Keratinocyte (primary cell): ENCODE data around the gene SIGLEC14. TPM values are rescaled to one million over a fixed set of nuclear protein-coding genes. Genes with fewer than 3 reads are reported as not detected.

Experiments
- DNase-seq: peaks from one replicate; pipeline ENCODE4 v3.0.0-alpha.2; 2011; ENCODE audit warnings: low read depth, missing footprints, low spot score
- FAIRE-seq: peaks from 2 replicates; lab custom pipeline; 2011; peaks lifted over from hg19 to GRCh38; lab: Jason Lieb, UNC
- H2AFZ ChIP-seq: 2 replicates; pipeline ENCODE4 v1.6.0; 2012; ENCODE audit warnings: low read length, control low read depth, inconsistent platforms; ENCODE audit not compliant: control insufficient read depth
- H3K27ac ChIP-seq: 2 replicates; pipeline ENCODE4 v1.5.1; 2011; ENCODE audit warnings: low read length; ENCODE audit not compliant: control insufficient read depth, insufficient read depth
- H3K27me3 ChIP-seq: 3 replicates; pipeline ENCODE4 v1.6.0; 2011; ENCODE audit warnings: low read length; ENCODE audit not compliant: control insufficient read depth, insufficient read depth; ENCODE audit errors: extremely low read depth
- H3K36me3 ChIP-seq, 2 experiments: 2 replicates in 1 of 2; 3 replicates in 1 of 2; pipeline ENCODE4 v1.5.1; 2011; ENCODE audit warnings: low read length in 2 of 2, mild to moderate bottlenecking in 1 of 2; ENCODE audit not compliant: control insufficient read depth in 2 of 2, insufficient read depth in 2 of 2; ENCODE audit errors: extremely low read depth in 1 of 2
- H3K4me1 ChIP-seq: 3 replicates; pipeline ENCODE4 v1.5.1; 2011; ENCODE audit warnings: low read length; ENCODE audit not compliant: control insufficient read depth, insufficient read depth; ENCODE audit errors: extremely low read depth
- H3K4me2 ChIP-seq: 3 replicates; pipeline ENCODE4 v1.6.0; 2011; ENCODE audit warnings: low read depth, low read length; ENCODE audit not compliant: control insufficient read depth, insufficient read depth; ENCODE audit errors: extremely low read depth
- H3K4me3 ChIP-seq, 3 experiments: fragments of 200-600 bp in 1 of 3; sonication (generic) in 1 of 3; 2 replicates in 2 of 3; 3 replicates in 1 of 3; pipeline ENCODE4 v1.5.1; 2011 to 2016; ENCODE audit warnings: low read length in 3 of 3, mild to moderate bottlenecking in 3 of 3, control low read depth in 2 of 3, inconsistent platforms in 1 of 3, low read depth in 1 of 3, mixed read lengths in 1 of 3, mixed run types in 1 of 3, moderate library complexity in 1 of 3; ENCODE audit not compliant: control insufficient read depth in 2 of 3, insufficient read depth in 2 of 3; ENCODE audit errors: extremely low read depth in 1 of 3
- H3K79me2 ChIP-seq: 2 replicates; pipeline ENCODE4 v1.6.0; 2012; ENCODE audit warnings: low read length; ENCODE audit not compliant: control insufficient read depth, insufficient read depth
- H3K9ac ChIP-seq: 3 replicates; pipeline ENCODE4 v1.6.0; 2011; ENCODE audit warnings: low read length; ENCODE audit not compliant: control insufficient read depth, insufficient read depth; ENCODE audit errors: extremely low read depth
- H3K9me1 ChIP-seq: 3 replicates; pipeline ENCODE4 v1.6.0; 2011; ENCODE audit warnings: low read length; ENCODE audit not compliant: control insufficient read depth, insufficient read depth; ENCODE audit errors: extremely low read depth
- H3K9me3 ChIP-seq: 2 replicates; pipeline ENCODE4 v1.5.1; 2012; ENCODE audit warnings: low read depth, low read length; ENCODE audit not compliant: control insufficient read depth
- H4K20me1 ChIP-seq: 3 replicates; pipeline ENCODE4 v1.6.0; 2011; ENCODE audit warnings: low read length; ENCODE audit not compliant: control insufficient read depth, insufficient read depth; ENCODE audit errors: extremely low read depth
- EZH2 ChIP-seq: IDR thresholded peaks from one replicate; pipeline ENCODE4 v1.6.1; 2012; ENCODE audit warnings: inconsistent platforms, mild to moderate bottlenecking, low read length, moderate library complexity
- dilution Hi-C: fragments of 300-500 bp; cut with MboI; formaldehyde crosslinking; loops from one replicate; pipeline ENCODE4 v1.7.0; 2020; ENCODE audit warnings: low sequenced_read_pairs; ENCODE audit not compliant: extremely low pct_ligation_motif_present
- polyA plus RNA-seq, 5 experiments: library from polyadenylated mRNA; depleted of rRNA in 3 of 5; stranded (reverse) in 3 of 5; stranded (forward) in 1 of 5; unstranded in 1 of 5; fragments of >200 nt; gene quantifications; 1 replicate in 1 of 5; 2 replicates in 3 of 5; 3 replicates in 1 of 5; pipeline versions ENCODE4 v1.2.1 to v1.2.3, GENCODE V29; 2011 to 2012; ENCODE audit warnings: missing spikeins in 2 of 5, low read depth in 1 of 5, low replicate concordance in 1 of 5
- TF ChIP-seq, protein P1 (sequence below), 3 experiments: IDR thresholded peaks in 1 of 3; conservative IDR thresholded peaks in 1 of 3; optimal IDR thresholded peaks in 1 of 3; 2 replicates in 2 of 3; 3 replicates in 1 of 3; pipeline versions ENCODE3 to v1.5.1; 2011; ENCODE audit warnings: low read length in 3 of 3, mild to moderate bottlenecking in 3 of 3, moderate library complexity in 2 of 3, control low read depth in 1 of 3, inconsistent platforms in 1 of 3; ENCODE audit not compliant: insufficient read depth in 2 of 3; ENCODE audit errors: extremely low read depth in 1 of 3

SIGLEC14 gene
- polyA plus RNA-seq, 1 donor (not counting 4 experiments of a cell fraction or from before 2014, with no cell fraction given): not detected

DNA sequence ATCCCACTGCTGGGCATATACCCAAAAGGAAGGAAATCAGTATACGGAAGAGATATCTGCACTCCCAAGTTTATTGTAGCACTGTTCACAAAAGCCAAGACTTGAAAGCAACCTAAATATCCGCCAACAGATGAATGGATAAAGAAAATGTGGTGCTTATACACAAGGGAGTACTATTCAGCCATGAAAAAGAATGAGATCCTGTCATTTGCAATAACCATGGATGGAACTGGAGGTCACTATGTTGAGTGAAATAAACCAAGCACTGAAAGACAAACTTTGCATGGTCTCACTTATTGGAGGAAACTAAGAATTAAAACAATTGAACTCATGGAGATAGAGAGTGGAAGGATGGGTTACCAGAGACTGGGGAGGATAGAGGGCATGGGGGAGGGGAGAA is 6.5 kb upstream of the SIGLEC14 start:
- FAIRE-seq: no peak
- Histone ChIP-seq H3K4me1 (no peaks in the 10 kb centered on the region), H3K36me3 (no peaks in the 10 kb centered on the region), H3K9me3 (no peaks in the 10 kb centered on the region), H2AFZ (no peak overlapping the region), H3K27ac (no peak overlapping the region), H3K79me2 (no peaks in the 10 kb centered on the region), H3K27me3 (no peaks in the 10 kb centered on the region), H4K20me1 (no peaks in the 10 kb centered on the region), H3K4me2 (no peak overlapping the region), H3K4me3 (no peak overlapping the region), H3K9ac (no peak overlapping the region), H3K9me1 (no peaks in the 10 kb centered on the region)
- TF ChIP-seq EZH2: no peak
- TF ChIP-seq, protein P1, sequence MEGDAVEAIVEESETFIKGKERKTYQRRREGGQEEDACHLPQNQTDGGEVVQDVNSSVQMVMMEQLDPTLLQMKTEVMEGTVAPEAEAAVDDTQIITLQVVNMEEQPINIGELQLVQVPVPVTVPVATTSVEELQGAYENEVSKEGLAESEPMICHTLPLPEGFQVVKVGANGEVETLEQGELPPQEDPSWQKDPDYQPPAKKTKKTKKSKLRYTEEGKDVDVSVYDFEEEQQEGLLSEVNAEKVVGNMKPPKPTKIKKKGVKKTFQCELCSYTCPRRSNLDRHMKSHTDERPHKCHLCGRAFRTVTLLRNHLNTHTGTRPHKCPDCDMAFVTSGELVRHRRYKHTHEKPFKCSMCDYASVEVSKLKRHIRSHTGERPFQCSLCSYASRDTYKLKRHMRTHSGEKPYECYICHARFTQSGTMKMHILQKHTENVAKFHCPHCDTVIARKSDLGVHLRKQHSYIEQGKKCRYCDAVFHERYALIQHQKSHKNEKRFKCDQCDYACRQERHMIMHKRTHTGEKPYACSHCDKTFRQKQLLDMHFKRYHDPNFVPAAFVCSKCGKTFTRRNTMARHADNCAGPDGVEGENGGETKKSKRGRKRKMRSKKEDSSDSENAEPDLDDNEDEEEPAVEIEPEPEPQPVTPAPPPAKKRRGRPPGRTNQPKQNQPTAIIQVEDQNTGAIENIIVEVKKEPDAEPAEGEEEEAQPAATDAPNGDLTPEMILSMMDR (optimal IDR thresholded peaks at IDR 0.05 in 1 of 3, IDR thresholded peaks at IDR 0.05 in 1 of 3, conservative IDR thresholded peaks at IDR 0.05 in 1 of 3; ENCODE audit: extremely low read depth in 1 of 3, insufficient read depth in 2 of 3, low read length in 3 of 3): no peak
- dilution Hi-C loops: no loop called here
- no peak for DNase-seq

DNA sequence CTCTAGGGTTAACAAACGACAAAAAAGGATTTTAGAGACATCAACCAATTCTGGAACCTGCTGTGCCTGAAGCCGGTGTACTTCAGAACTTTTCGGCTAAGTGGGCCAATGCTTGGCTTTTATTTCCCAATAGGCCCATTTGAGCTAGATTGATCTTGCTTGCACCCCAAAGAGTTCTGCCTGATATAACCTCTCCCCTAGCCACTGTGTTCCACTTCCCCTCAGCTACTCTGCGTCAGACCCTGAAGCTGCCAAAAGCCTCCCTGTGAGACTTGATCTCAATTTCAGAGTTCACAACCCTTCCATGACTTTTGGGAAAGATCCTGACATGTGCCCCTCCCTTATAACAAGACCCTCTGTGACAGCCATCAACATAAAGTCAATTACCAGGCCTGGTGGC is 5.6 kb upstream of the SIGLEC14 start:
- H3K9me1 ChIP-seq: no peaks in the 10 kb centered on the region
- no peaks in the 10 kb centered on the region for H3K27me3 ChIP-seq
- no peaks in the 10 kb centered on the region for H3K9me3 ChIP-seq
- H2AFZ ChIP-seq: no peak overlapping the region
- TF ChIP-seq EZH2: no peak
- TF ChIP-seq, protein P1 (optimal IDR thresholded peaks at IDR 0.05 in 1 of 3, IDR thresholded peaks at IDR 0.05 in 1 of 3, conservative IDR thresholded peaks at IDR 0.05 in 1 of 3; ENCODE audit: extremely low read depth in 1 of 3, insufficient read depth in 2 of 3, low read length in 3 of 3): no peak
- FAIRE-seq: no peak
- no peak overlapping the region for H3K9ac ChIP-seq
- dilution Hi-C loops: no loop called here
- H3K79me2 ChIP-seq: no peaks in the 10 kb centered on the region
- no peaks in the 10 kb centered on the region for H3K36me3 ChIP-seq
- no peaks in the 10 kb centered on the region for H4K20me1 ChIP-seq
- no peak overlapping the region for H3K4me2 ChIP-seq
- H3K4me3 ChIP-seq: no peak overlapping the region
- DNase-seq: no peak
- H3K4me1 ChIP-seq: no peaks in the 10 kb centered on the region
- H3K27ac ChIP-seq: no peak overlapping the region
